Measurements from ENCODE around the gene AACS.
"Not testable (repeated sequence)": the region's sequence is repeated elsewhere in the genome, so short reads cannot be mapped to it uniquely, and the experiment has no call there.

Gene AACS

DNA sequence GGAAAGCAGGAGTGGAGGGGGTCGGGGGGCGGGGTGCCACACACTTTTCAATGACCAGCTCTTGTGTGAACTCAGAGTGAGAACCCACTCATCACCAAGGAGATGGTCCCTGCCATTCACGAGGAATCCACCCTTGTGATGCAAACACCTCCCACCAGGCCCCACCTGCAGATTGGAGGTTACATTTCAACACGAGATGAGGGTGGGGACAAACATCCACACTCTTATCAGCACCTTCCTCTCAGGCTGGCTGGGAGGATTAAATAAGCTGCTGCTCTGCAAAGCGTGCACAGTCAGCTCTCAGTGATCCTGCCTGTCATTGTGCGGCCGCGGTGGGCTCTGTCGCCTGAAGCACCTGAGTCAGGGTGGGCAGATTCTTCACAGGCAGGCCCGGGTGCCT is 39.7 kb downstream of the AACS start:
- TF ChIP-seq LEF1 (IDR thresholded peaks at IDR 0.05; ENCODE audit: borderline replicate concordance), result no peak
- no peak for DNase-seq (ENCODE audit: extremely low spot score)
- ChIA-PET POLR2A (no interaction called here), CTCF (no interaction called here)

GRCh38 chr12:125105600-125105999 is 40.4 kb downstream of the AACS start:
- CTCF ChIA-PET, result no interaction called here
- no peak for DNase-seq (ENCODE audit: extremely low spot score)
- POLR2A ChIA-PET, result no interaction called here
- TF ChIP-seq TARDBP (IDR thresholded peaks at IDR 0.05), result no peak
- no peak for TF ChIP-seq CTBP1 (IDR thresholded peaks at IDR 0.05; ENCODE audit: borderline replicate concordance)
- TF ChIP-seq SUZ12 (IDR thresholded peaks at IDR 0.05), result no peak
- no peak for TF ChIP-seq ARNT (IDR thresholded peaks at IDR 0.05)

DNA sequence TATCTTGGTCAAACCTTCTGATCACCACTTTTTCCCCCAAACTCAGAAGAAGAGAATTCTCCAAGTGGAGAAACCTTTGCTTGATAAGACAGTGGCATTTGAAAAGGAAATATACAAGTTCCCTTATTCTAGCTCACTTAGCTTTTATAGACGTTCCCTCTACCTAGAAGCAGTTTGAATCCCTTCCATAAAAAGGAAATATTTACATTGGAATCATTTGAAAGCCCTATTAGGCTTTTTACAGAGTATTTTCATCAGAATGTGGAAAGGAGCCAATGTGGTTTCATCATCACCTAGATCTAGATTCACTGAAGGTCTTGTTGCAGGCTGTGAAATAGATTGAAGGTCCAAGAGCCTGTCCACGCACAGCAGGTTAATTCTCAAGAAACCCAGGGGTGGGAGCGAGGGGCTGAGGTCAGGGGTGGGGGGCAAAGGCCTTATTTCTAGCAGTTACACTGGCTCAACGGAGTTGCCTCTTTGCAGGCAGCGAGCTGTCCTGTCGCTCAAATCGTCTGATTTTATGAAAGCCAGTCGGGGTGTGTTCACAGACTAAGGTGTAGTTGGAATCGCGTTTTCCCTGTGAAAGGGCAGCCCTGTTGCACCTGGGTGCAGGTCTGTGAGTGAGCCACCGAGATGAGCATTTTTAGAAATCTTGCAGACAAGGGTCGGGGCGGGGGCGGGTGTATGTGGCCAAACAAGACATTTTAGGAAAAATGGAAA is 45.6 kb downstream of the AACS start:
- no peak for DNase-seq (ENCODE audit: extremely low spot score)
- ChIA-PET CTCF (interaction anchor here (0.7 kb wide), 1 partner anchor 37 kb away, joined by 3 read pairs; no protein-coding TSS in a partner anchor), POLR2A (no interaction called here)
- TF ChIP-seq L3MBTL2 (conservative IDR thresholded peaks at IDR 0.05) (no peak), HDGF (IDR thresholded peaks at IDR 0.05; ENCODE audit: borderline replicate concordance) (no peak), ZNF384 (IDR thresholded peaks at IDR 0.05) (no peak), SP1 (IDR thresholded peaks at IDR 0.05) (no peak), NFRKB (IDR thresholded peaks at IDR 0.05) (no peak), FOXM1 (IDR thresholded peaks at IDR 0.05; ENCODE audit: borderline replicate concordance) (no peak), BHLHE40 (IDR thresholded peaks at IDR 0.05; ENCODE audit: borderline replicate concordance) (no peak), FOXK2 (IDR thresholded peaks at IDR 0.05) (no peak), FOXA1 (IDR thresholded peaks at IDR 0.05) (no peak), CTBP1 (IDR thresholded peaks at IDR 0.05; ENCODE audit: borderline replicate concordance) (no peak), LEF1 (IDR thresholded peaks at IDR 0.05; ENCODE audit: borderline replicate concordance) (no peak)

DNA sequence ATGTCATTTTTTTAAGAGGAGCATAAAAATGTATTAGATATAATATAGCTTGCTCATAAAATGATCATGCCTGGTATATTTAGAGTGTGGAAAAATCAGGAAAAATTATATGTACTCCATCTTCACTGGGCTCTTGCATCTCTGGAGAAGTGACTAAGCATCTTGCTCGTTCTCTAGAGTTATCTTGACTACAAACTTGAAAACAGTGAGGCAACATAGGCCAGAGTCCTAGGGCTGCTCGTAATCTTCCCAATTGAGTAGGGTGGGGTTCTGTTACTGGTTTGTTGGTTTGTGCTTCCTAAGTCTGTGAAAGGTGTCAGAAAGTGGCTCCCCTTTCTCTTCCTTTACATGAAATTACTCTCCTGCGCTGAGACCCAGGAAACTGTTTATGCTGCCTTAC is 46.2 kb downstream of the AACS start:
- ChIA-PET CTCF (no interaction called here), POLR2A (no interaction called here)
- no peak for DNase-seq (ENCODE audit: extremely low spot score)
- TF ChIP-seq FOXM1 (IDR thresholded peaks at IDR 0.05; ENCODE audit: borderline replicate concordance) (no peak), NFRKB (IDR thresholded peaks at IDR 0.05) (no peak), ZNF384 (IDR thresholded peaks at IDR 0.05) (no peak), FOXA1 (IDR thresholded peaks at IDR 0.05) (no peak), SUZ12 (IDR thresholded peaks at IDR 0.05) (no peak), TARDBP (IDR thresholded peaks at IDR 0.05) (no peak), SP1 (IDR thresholded peaks at IDR 0.05) (no peak), HDGF (IDR thresholded peaks at IDR 0.05; ENCODE audit: borderline replicate concordance) (no peak), BHLHE40 (IDR thresholded peaks at IDR 0.05; ENCODE audit: borderline replicate concordance) (no peak), CTBP1 (IDR thresholded peaks at IDR 0.05; ENCODE audit: borderline replicate concordance) (no peak), LEF1 (IDR thresholded peaks at IDR 0.05; ENCODE audit: borderline replicate concordance) (no peak), ELF4 (IDR thresholded peaks at IDR 0.05) (no peak), FOXK2 (IDR thresholded peaks at IDR 0.05) (no peak), L3MBTL2 (conservative IDR thresholded peaks at IDR 0.05) (no peak)
- TF ChIP-seq, protein P1, sequence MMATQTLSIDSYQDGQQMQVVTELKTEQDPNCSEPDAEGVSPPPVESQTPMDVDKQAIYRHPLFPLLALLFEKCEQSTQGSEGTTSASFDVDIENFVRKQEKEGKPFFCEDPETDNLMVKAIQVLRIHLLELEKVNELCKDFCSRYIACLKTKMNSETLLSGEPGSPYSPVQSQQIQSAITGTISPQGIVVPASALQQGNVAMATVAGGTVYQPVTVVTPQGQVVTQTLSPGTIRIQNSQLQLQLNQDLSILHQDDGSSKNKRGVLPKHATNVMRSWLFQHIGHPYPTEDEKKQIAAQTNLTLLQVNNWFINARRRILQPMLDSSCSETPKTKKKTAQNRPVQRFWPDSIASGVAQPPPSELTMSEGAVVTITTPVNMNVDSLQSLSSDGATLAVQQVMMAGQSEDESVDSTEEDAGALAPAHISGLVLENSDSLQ (IDR thresholded peaks at IDR 0.05), result no peak

GRCh38 chr12:125112614-125113013 is 47.4 kb downstream of the AACS start:
- CTCF ChIA-PET; POLR2A ChIA-PET; DNase-seq (ENCODE audit: extremely low spot score): not testable (repeated sequence)

DNA sequence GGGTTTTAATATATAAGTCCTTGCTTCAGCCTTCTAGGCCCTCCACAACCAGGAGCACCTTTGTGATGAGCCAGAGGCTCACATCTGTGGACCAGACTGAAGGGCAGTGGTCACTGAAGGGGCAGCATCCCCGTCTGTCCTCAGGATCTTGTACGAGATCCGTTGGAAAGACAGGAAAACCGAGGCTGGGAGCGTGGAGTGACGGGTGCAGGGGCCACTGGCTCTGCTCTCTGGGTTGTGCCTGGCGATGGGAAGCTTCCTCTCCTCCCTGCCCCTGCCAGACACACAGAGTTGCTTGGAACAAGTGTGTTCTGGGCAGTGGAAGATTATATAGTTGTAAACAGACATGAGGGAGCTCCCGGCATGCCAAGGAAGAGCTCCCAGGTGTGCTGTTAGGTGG is 48.0 kb downstream of the AACS start:
- no peak for TF ChIP-seq ZNF384 (IDR thresholded peaks at IDR 0.05)
- no peak for TF ChIP-seq NFRKB (IDR thresholded peaks at IDR 0.05)
- no peak for TF ChIP-seq FOXK2 (IDR thresholded peaks at IDR 0.05)
- TF ChIP-seq LEF1 (IDR thresholded peaks at IDR 0.05; ENCODE audit: borderline replicate concordance), result no peak
- TF ChIP-seq FOXA1 (IDR thresholded peaks at IDR 0.05), result no peak
- TF ChIP-seq SP1 (IDR thresholded peaks at IDR 0.05), result no peak
- TF ChIP-seq TARDBP (IDR thresholded peaks at IDR 0.05), result no peak
- no peak for TF ChIP-seq BHLHE40 (IDR thresholded peaks at IDR 0.05; ENCODE audit: borderline replicate concordance)
- no peak for TF ChIP-seq SUZ12 (IDR thresholded peaks at IDR 0.05)
- TF ChIP-seq, protein P1 (IDR thresholded peaks at IDR 0.05), result no peak
- TF ChIP-seq ELF4 (IDR thresholded peaks at IDR 0.05), result no peak
- no peak for TF ChIP-seq HDGF (IDR thresholded peaks at IDR 0.05; ENCODE audit: borderline replicate concordance)
- DNase-seq (ENCODE audit: extremely low spot score), result no peak
- POLR2A ChIA-PET, result no interaction called here
- CTCF ChIA-PET, result no interaction called here

DNA sequence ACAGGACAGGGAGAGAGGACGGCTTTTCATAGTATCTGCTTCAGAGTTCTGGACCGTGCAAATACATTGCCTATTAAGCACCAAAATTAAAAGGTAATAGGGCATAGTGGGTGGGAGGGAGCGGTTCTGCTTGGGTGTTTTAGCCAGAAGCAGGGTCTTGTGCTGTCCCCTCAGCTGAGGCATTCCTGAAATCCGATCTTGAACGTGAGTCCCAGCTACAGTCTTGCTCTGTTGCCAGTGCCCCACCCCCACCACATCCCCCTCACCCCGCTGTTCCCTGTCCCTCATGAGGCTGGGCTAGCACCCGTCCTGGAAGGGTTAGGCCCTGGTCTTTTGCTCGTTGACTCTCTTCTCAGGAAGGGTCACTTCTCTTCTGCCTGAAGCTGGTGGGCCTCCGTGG is 48.6 kb downstream of the AACS start:
- CTCF ChIA-PET, result no interaction called here
- no peak for DNase-seq (ENCODE audit: extremely low spot score)
- TF ChIP-seq TARDBP (IDR thresholded peaks at IDR 0.05), result no peak
- TF ChIP-seq, protein P1 (IDR thresholded peaks at IDR 0.05), result no peak
- TF ChIP-seq FOXM1 (IDR thresholded peaks at IDR 0.05; ENCODE audit: borderline replicate concordance), result no peak
- TF ChIP-seq BHLHE40 (IDR thresholded peaks at IDR 0.05; ENCODE audit: borderline replicate concordance), result no peak
- POLR2A ChIA-PET, result no interaction called here
